ENCODE results near the gene TPX2.

Gene TPX2

DNA sequence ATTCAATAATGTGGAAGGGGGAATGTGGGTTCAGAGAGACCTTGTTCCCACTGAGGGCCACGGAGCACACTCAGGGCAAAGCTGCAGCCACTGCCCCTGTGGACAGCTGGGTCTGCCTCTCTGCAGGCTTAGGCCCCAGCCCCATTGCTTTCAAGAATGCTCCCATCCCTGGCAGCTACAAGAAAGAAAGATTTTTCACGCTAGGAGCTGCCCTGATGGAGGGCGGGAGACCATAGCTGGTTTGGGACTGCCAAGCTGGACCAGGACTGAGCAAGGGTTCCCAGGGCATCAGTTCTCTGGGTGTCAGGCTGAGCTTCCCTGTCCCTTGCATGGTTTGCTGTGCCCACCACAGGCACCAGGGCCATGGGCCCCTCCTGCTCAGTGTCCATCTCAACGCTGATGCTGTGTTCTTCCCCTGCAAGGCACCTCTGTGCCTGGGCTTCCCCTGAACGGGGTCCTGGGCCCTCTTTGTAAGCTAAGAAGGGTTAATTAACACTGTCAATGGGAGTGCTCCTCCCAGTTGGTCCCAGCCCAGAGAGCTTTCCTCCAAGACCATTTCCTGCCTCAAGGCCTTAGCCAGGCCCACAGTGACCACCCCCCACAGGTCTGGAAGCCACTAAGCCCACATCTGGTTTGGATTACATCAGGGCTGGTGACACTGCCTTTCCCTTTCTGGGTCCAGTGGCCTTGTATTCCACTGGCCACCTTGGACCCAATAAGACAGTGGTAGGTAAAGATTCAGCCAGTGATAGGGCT, 97.9 kb downstream of the TPX2 start:
- H3K4me3 Mint-ChIP-seq: no peak overlapping the region
- no peak overlapping the region for H3K27ac Mint-ChIP-seq
- DNase-seq (ENCODE audit: low spot score in 2 of 2) (no peak), ATAC-seq (no peak)
- H3K36me3 Mint-ChIP-seq: no peaks in the 10 kb centered on the region
- peaks cover 27% of the 10 kb centered on the region for H3K4me1 Mint-ChIP-seq
- H3K9me3 Mint-ChIP-seq: no peaks in the 10 kb centered on the region

DNA sequence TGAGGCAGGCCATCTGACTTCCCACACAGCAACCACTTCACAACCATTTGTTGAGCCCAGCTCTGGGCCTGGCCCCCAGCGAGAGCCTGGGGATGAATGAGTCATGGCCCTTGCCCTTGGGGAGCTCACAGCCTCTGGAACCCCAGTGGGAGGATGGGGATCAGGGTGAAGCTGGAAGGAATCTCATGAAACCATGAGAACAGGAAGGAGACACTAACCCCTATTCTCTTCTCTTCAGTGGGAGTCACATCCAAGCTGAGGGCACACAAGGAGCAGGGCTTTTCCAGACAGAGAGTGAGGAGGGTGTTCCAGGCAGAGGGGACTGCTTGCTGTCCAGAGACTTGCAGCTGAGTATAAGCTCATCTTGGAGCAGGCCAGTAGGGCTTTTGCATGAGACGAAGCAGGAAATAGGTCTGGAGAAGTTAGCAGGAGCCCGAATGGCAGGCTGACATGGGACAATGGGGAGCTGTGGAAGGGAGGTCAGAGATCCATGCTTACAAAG, 98.9 kb downstream of the TPX2 start:
- H3K27ac Mint-ChIP-seq: no peak overlapping the region
- no peaks in the 10 kb centered on the region for H3K36me3 Mint-ChIP-seq
- H3K4me1 Mint-ChIP-seq: peaks cover 26% of the 10 kb centered on the region
- H3K9me3 Mint-ChIP-seq: no peaks in the 10 kb centered on the region
- DNase-seq (ENCODE audit: low spot score in 2 of 2) (no peak), ATAC-seq (no peak)
- H3K4me3 Mint-ChIP-seq: no peak overlapping the region

DNA sequence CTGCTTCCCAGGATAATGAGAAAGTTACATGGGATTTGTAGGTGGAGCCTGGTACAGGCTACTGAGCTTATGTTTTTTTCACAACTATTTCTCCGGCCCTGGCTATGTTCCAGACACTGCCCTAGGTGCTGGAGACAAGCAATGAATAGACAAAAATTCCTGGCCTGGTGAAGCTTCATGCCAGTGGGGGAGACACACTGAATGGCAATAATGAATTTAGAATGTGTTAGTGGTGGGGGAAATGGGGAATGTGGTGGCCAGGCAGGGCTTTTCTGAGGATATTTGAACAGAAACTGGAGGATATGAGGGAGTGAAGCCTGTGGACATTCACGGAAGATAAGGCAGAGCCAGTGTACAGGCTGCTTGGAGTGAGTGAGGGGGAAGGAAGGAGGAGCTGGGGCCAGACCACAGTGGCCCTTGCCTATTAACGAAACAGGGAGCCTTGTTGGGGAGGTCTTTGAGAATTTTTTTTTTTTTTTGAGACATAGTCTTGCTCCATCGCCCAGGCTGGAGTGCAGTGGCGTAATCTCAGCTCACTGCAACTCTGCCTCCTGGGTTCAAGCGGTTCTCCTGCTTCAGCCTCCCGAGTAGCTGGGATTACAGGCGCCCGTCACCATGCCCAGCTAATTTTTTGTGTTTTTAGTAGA, 99.7 kb downstream of the TPX2 start:
- ATAC-seq (no peak), DNase-seq (ENCODE audit: low spot score in 2 of 2) (no peak)
- Mint-ChIP-seq H3K36me3 (no peaks in the 10 kb centered on the region), H3K27ac (no peak overlapping the region), H3K4me1 (peaks cover 20% of the 10 kb centered on the region), H3K9me3 (no peaks in the 10 kb centered on the region), H3K4me3 (no peak overlapping the region)

DNA sequence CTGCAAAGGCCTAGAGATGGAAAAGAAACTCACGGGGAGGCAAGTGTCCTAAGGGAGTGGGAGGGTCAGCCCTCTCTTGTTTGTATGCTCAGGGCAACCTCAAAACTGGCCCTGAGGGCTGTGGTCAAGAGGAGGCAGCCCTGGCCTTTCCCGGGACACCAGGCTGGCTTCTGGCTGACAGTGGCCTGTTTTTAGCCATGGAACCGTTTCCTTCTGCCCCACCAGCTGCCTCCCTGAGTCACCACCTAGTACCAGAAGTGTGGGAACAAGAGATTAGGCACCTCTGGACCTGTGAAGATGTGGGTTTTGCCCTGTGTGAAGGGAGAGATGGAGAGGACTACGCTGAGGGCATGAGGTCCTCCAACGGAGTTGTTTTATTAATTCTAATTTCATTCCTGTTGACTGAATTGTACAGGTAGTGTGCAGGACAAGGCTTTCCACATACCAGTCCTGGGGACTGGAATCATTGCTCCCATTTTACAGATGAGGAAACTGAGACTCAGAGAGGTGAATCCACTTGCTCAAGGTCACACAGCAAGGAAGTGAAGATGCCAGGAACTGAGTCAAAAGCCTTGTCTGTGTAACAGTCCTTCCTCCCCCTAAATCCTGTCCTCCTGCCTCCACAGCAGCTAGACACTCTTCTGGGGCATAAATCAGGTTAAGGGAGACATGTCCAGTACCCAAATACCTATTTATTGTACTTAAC, 100.8 kb downstream of the TPX2 start:
- Mint-ChIP-seq H3K4me1 (peaks cover 16% of the 10 kb centered on the region), H3K36me3 (no peaks in the 10 kb centered on the region), H3K4me3 (no peak overlapping the region), H3K27ac (no peak overlapping the region), H3K9me3 (no peaks in the 10 kb centered on the region)
- DNase-seq (ENCODE audit: low spot score in 2 of 2) (no peak), ATAC-seq (no peak)

DNA sequence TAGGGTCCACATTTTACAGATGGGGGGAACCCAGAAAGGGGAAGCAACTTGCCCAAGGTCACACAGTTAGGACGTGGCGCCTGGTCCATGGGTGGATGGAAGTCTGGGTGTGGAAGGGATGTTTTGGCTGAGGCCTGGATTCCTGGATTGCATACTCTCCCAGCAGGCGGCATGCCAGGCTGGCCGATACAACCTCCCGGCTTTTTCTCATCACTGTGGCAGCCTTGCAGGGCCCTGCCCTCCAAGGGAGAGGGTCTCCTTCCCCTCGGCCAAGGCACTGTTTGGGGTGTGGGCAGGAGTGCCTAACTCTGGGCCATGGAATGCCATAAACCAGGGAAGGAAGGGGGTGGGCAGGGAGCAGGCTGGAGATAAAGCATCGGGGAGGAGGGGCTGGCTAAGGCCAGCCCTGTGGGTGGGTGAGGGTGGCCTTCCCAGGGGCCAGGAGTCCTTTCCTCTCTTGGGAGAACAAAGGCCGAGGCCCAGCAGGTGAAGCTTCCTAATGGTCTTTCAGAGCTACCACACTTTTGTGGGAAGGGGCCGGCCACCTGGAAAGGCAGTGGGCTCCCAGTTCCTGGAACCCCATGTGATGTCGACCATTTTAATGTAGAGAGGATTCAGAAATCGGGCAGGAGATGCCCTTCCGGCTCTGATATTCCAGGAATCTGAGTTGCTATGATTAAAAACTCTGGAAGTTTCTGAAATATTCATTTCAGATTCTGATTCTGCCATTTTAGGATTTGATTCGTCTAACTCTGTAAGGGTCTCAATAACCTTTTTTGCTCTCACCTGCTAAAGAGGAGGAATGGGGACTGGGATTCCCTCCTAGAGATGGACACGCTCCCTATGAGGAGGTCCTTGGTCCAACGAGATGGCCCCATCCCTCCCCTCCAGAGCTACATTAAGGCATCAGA, 102.1 kb downstream of the TPX2 start:
- H3K9me3 Mint-ChIP-seq: no peaks in the 10 kb centered on the region
- H3K27ac Mint-ChIP-seq: no peak overlapping the region
- H3K4me3 Mint-ChIP-seq: no peak overlapping the region
- ATAC-seq: no peak
- H3K36me3 Mint-ChIP-seq: no peaks in the 10 kb centered on the region
- H3K4me1 Mint-ChIP-seq: peaks cover 4% of the 10 kb centered on the region
- no peak for DNase-seq (ENCODE audit: low spot score in 2 of 2)

DNA sequence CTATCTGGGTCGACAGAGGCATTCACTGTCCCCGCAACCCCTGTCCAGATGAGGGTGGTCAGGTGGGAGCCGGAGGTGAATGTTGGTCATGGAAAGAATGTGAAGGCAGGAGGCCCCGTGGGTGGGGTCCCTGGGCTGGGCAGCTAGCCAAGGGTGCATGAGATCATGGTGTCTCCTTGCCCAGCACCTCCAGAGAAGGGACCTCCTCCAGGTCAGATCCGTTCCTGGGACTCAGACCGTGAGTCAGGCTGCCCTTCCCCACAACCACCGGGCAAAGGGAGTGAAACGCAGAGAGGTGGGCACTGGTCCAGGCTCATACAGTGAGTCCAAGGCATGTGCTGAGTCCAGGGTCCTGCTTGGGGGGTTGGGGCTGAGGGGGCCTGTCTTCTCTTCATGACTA, 102.8 kb downstream of the TPX2 start:
- H3K4me3 Mint-ChIP-seq: no peak overlapping the region
- H3K4me1 Mint-ChIP-seq: no peaks in the 10 kb centered on the region
- H3K36me3 Mint-ChIP-seq: no peaks in the 10 kb centered on the region
- DNase-seq (ENCODE audit: low spot score in 2 of 2) (no peak), ATAC-seq (no peak)
- H3K9me3 Mint-ChIP-seq: no peaks in the 10 kb centered on the region
- no peak overlapping the region for H3K27ac Mint-ChIP-seq

DNA sequence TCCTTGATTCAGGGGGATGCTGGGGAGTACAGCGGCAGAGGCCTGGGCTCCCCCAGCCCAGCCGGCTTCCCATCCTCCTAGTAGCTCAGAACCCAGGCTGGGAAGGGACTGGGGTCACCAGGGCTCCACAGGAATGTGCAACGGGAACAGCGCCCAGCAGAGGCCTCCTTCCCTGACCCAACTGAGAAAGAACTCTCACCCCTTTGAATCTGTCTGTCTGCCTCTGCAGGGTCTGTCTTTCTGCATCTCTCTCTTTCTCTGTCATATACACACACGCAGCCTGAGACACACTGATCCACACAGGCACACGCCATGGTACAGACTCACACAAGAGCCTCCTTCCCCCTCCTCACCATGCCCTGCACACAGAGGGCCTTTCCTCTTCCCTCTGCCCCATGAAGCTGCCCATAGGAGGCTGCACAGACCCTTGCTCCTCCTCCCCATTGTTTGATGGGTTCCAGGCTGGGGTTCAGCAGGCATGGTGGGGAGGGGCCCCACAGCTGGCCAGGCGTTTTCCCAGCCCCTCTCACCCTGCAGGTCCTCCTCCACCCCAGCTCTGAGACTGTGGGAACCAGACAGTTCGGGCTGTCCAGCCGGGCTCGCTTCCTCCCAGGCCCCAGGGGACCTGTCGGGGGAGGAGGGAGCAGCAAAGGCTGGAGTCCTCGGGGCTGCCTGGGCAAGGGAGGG, 103.5 kb downstream of the TPX2 start:
- no peaks in the 10 kb centered on the region for H3K36me3 Mint-ChIP-seq
- ATAC-seq (no peak), DNase-seq (ENCODE audit: low spot score in 2 of 2) (no peak)
- no peaks in the 10 kb centered on the region for H3K9me3 Mint-ChIP-seq
- no peak overlapping the region for H3K4me3 Mint-ChIP-seq
- no peaks in the 10 kb centered on the region for H3K4me1 Mint-ChIP-seq
- no peak overlapping the region for H3K27ac Mint-ChIP-seq

DNA sequence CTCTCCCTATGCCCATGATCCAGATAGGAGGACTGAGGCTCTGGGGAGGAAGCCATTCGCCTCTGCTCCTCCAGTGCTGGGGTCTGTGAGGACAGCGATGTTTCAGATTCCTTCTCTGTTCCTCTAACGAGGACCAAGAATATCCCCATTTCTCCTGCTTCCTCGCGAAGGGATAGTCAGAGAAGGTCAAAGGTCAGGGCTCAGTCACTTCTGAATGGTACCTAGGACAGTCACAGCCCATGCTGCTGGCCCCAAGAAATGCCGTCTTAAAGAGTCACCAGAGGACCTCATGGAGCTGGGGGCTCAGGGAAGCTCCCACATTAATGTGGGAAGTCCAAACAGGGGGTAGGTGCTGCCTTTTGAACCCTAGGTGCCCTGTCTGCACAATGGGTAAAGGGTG, 104.2 kb downstream of the TPX2 start:
- Mint-ChIP-seq H3K4me3 (no peak overlapping the region), H3K4me1 (no peaks in the 10 kb centered on the region), H3K27ac (no peak overlapping the region), H3K9me3 (no peaks in the 10 kb centered on the region), H3K36me3 (no peaks in the 10 kb centered on the region)
- ATAC-seq (no peak), DNase-seq (ENCODE audit: low spot score in 2 of 2) (no peak)

DNA sequence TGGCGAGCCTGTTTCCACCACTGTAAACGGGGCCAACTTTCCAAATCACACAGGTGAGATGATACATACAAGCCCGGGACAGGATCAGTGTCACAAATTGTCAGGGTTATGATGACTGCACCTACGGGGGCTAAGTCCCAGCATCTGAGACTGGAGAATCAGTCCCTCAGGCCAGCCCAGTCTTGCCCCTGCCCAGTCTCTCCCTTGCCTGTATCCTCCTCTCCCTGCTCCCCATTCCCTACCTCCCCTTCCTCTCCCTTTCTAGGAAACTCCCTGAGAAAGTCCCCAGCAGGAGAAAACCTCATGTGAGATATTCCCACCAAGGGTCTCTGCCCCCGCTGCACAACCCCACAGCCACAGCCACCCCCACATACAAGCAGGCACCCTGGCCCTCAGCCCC, 104.8 kb downstream of the TPX2 start:
- Mint-ChIP-seq H3K27ac (no peak overlapping the region), H3K36me3 (no peaks in the 10 kb centered on the region), H3K9me3 (no peaks in the 10 kb centered on the region), H3K4me3 (no peak overlapping the region), H3K4me1 (no peaks in the 10 kb centered on the region)
- no peak for DNase-seq (ENCODE audit: low spot score in 2 of 2)
- ATAC-seq: no peak

DNA sequence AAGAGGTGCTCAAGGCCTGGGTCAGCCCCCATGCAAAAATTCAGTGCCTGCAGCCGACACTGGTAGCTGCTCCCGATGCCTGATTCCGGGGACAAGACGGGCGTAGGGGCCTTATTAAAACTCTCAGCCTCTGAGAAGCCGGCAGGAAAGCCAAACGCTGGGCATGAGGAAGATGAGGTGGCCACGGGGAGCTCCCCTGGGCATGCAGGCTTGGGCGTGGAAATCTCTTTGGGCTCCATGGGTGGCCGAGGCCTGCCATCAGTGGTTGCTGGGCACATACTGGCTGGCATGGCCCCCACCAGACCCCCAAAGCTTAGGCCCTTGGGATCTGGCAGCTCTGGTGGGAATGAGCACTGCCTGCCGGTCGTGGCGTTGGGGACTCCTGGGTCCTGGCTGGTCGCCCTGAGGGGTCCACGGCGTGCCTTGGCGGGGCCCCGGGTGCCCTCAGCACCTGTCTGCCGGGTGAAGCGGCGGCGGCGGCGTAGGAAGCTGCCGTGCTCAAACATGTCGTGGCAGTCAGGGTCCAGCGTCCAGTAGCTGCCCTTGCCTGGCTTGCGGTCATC, 105.7 kb downstream of the TPX2 start:
- no peak overlapping the region for H3K27ac Mint-ChIP-seq
- H3K4me1 Mint-ChIP-seq: no peaks in the 10 kb centered on the region
- no peak for DNase-seq (ENCODE audit: low spot score in 2 of 2)
- H3K36me3 Mint-ChIP-seq: no peaks in the 10 kb centered on the region
- no peak overlapping the region for H3K4me3 Mint-ChIP-seq
- no peaks in the 10 kb centered on the region for H3K9me3 Mint-ChIP-seq
- ATAC-seq: no peak

DNA sequence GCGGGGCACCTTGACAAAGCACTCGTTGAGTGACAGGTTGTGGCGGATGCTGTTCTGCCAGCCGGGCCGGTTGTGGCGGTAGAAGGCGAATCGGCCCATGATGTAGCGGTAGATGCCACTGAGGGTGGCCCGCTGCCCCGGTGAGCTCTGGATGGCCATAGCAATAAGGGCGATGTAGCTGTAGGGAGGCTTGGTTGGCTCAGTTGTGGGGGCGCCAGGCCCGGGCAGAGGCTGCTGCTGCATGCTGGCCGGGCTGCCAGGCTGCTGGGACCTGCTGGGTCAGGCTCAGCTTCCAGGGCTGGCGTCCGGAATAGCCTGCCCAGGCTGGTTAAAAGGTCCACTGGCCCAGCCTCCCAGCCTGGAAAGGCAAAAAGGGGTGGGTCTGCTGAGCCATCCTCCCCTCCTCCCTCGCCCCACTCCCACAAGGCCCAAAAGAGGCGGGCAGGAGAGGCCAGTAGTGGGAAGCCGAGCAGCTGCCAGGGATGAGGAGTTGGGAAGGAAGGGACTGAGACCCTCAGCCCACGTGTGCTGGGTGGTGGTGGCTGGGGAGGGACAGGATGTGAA, 106.3 kb downstream of the TPX2 start, which contains the start of gene FOXS1:
FOXS1 (minus strand) TSS at position 305 of the 564 bp plus-strand sequence; CDS start at position 243, 62 bp downstream.
- ATAC-seq: no peak
- no peaks in the 10 kb centered on the region for H3K4me1 Mint-ChIP-seq
- no peak within 1 kb of the TSS for H3K4me3 Mint-ChIP-seq
- no peaks in the 10 kb centered on the region for H3K9me3 Mint-ChIP-seq
- H3K27ac Mint-ChIP-seq: no peak within 1 kb of the TSS
- no peaks in the 10 kb centered on the region for H3K36me3 Mint-ChIP-seq
- no peak for DNase-seq (ENCODE audit: low spot score in 2 of 2)

DNA sequence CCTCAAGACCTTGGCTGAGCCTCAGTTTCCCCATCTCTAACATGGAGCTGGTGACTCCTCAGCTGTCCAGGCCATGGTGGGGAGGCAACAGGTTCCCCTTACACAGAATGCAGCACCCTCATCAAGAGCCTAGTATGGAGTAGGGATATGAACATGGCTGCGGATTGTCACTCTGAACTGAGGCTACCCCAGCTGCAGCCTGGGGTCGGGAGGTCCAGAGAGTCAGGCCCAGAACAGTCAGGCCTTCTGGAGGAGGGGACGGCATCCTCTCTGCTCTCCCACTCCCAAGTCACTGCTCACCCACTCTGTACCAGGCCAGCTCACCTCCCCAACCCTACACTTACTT, 107.7 kb downstream of the TPX2 start:
- Mint-ChIP-seq H3K4me3 (no peak overlapping the region), H3K4me1 (no peaks in the 10 kb centered on the region), H3K36me3 (no peaks in the 10 kb centered on the region), H3K9me3 (no peaks in the 10 kb centered on the region), H3K27ac (no peak overlapping the region)
- no peak for DNase-seq (ENCODE audit: low spot score in 2 of 2)
- no peak for ATAC-seq

DNA sequence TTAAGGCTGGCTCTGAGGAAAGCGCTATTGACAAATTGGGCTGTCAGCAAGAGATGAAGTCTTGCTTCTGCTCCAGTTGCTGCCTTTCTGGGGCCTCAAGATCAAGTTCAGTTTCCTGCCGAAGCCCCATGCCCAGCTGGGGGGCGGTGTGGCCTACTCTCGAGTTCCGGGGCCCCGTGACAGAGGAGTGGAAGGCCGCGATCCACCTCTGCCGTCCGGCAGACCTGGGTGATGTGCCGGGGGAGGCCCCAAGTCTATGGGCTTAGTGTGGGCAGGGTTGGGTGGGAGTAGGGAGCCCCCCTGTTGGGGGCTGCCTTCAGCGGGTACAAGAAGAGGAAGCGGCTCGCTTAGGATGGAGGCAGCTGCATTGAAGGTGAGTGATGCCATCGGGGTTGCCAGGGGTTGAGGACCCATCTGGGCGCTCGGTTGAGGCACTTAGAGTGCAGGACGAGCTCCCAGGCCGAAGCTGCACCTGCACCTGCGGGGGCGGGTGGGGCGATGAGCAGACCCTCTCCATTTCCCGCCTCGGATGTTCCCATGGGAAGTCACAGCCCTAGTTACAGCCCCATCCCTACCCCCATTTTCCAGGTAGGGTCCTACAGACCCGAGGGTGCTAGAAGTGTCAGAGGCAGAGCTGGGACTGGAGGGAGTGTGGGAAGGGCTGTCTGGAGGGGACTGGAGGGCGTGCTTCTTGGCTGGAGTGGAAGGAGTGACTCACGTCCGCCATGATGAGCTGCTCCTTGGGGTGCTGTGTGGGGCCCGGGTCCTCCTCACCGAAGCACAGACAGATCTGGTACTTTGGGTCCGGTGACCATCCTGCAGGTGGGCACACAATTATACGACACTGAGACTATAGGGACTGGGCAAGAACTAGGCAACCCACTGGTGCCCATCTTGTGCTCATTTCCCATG, 109.3 kb downstream of the TPX2 start:
- no peak for DNase-seq (ENCODE audit: low spot score in 2 of 2)
- Mint-ChIP-seq H3K9me3 (no peaks in the 10 kb centered on the region), H3K4me3 (no peak overlapping the region), H3K27ac (no peak overlapping the region), H3K36me3 (no peaks in the 10 kb centered on the region), H3K4me1 (no peaks in the 10 kb centered on the region)
- ATAC-seq: no peak
